Measurements from ENCODE around the gene PRSS2. TPM values are rescaled to one million over a fixed set of nuclear protein-coding genes. Genes with fewer than 3 reads are reported as not detected.
"Not testable (repeated sequence)": the region's sequence is repeated elsewhere in the genome, so short reads cannot be mapped to it uniquely, and the experiment has no call there.

The PRSS2 gene
- total RNA-seq, 4 donors from 2014 or later: not detected

- TF ChIP-seq POLR2A (IDR thresholded peaks at IDR 0.05): no peak
- TF ChIP-seq POLR2AphosphoS5 (IDR thresholded peaks at IDR 0.05): no peak
- no peak for TF ChIP-seq EP300 (IDR thresholded peaks at IDR 0.05; ENCODE audit: low read depth)
- no peaks in the 10 kb centered on the region for H3K36me3 ChIP-seq
- in situ Hi-C loops (cut with MboI; ENCODE audit: low pct_ligation_motif_present in 1 of 4, low pct_unique_long_range_greater_than_20kb in 1 of 4, low sequenced_read_pairs in 3 of 4) (no loop called here), intact Hi-C loops (cut with DNase I; ENCODE audit: low total_unique reads) (no loop called here)
- H3K9me3 ChIP-seq: no peaks in the 10 kb centered on the region
- no peaks in the 10 kb centered on the region for H3K4me1 ChIP-seq
- H3K4me3 ChIP-seq: no peak overlapping the region
- WGBS, 2 donors (ENCODE audit: low coverage in 1 of 2): 37 to 72% methylated on average over 3 of the region's 3 CpGs
- H3K27me3 ChIP-seq: no peaks in the 10 kb centered on the region
- H3K27ac ChIP-seq: no peak overlapping the region
- DNase-seq: no peak
Measured at GRCh38 chr7:142752376-142753225, 18.2 kb upstream of the PRSS2 start.

GRCh38 chr7:142753366-142753765 is 17.4 kb upstream of the PRSS2 start:
- intact Hi-C loops (cut with DNase I; ENCODE audit: low total_unique reads): no loop called here
- in situ Hi-C loops (cut with MboI; ENCODE audit: low pct_ligation_motif_present in 1 of 4, low pct_unique_long_range_greater_than_20kb in 1 of 4, low sequenced_read_pairs in 3 of 4): no loop called here
- no peak overlapping the region for H3K27ac ChIP-seq

GRCh38 chr7:142753925-142754491 is 16.8 kb upstream of the PRSS2 start:
- H3K27ac ChIP-seq; in situ Hi-C loops (cut with MboI; ENCODE audit: low pct_ligation_motif_present in 1 of 4, low pct_unique_long_range_greater_than_20kb in 1 of 4, low sequenced_read_pairs in 3 of 4); H3K27me3 ChIP-seq; H3K9me3 ChIP-seq; H3K36me3 ChIP-seq; intact Hi-C loops (cut with DNase I; ENCODE audit: low total_unique reads); DNase-seq; H3K4me3 ChIP-seq; H3K4me1 ChIP-seq: not testable (repeated sequence)
- 0 to 64% methylated on average over 1 to 5 of the region's 5 CpGs for WGBS, 2 donors (ENCODE audit: low coverage in 1 of 2)

More at GRCh38 chr7:142753366-142753765, 17.4 kb upstream of the PRSS2 start:
- no peaks in the 10 kb centered on the region for H3K36me3 ChIP-seq
- no peaks in the 10 kb centered on the region for H3K27me3 ChIP-seq
- TF ChIP-seq POLR2AphosphoS5 (IDR thresholded peaks at IDR 0.05) (no peak), EP300 (IDR thresholded peaks at IDR 0.05; ENCODE audit: low read depth) (no peak), POLR2A (IDR thresholded peaks at IDR 0.05) (no peak), CTCF (IDR thresholded peaks at IDR 0.05) (no peak)
- no peaks in the 10 kb centered on the region for H3K9me3 ChIP-seq
- DNase-seq: no peak
- no peak overlapping the region for H3K4me3 ChIP-seq
- 73 to 80% methylated on average over 1 to 8 of the region's 8 CpGs for WGBS, 2 donors (ENCODE audit: low coverage in 1 of 2)
- no peaks in the 10 kb centered on the region for H3K4me1 ChIP-seq

GRCh38 chr7:142754681-142755575 is 15.8 kb upstream of the PRSS2 start:
- WGBS, 2 donors (ENCODE audit: low coverage in 1 of 2): 68 to 76% methylated on average over 3 to 10 of the region's 10 CpGs
- TF ChIP-seq EP300 (IDR thresholded peaks at IDR 0.05; ENCODE audit: low read depth): no peak
- no peak for TF ChIP-seq POLR2AphosphoS5 (IDR thresholded peaks at IDR 0.05)
- no peak for TF ChIP-seq POLR2A (IDR thresholded peaks at IDR 0.05)
- TF ChIP-seq CTCF (IDR thresholded peaks at IDR 0.05): no peak
- Histone ChIP-seq H3K4me3 (no peak overlapping the region), H3K27ac (no peak overlapping the region), H3K4me1 (no peaks in the 10 kb centered on the region), H3K9me3 (no peaks in the 10 kb centered on the region), H3K36me3 (no peaks in the 10 kb centered on the region), H3K27me3 (no peaks in the 10 kb centered on the region)
- intact Hi-C loops (cut with DNase I; ENCODE audit: low total_unique reads): no loop called here
- DNase-seq: no peak
- in situ Hi-C loops (cut with MboI; ENCODE audit: low pct_ligation_motif_present in 1 of 4, low pct_unique_long_range_greater_than_20kb in 1 of 4, low sequenced_read_pairs in 3 of 4): no loop called here

- 69% methylated on average over 3 of the region's 3 CpGs; no CpG with 5 or more reads in 1 of the 2 donors for WGBS, 2 donors (ENCODE audit: low coverage in 1 of 2)
- intact Hi-C loops (cut with DNase I; ENCODE audit: low total_unique reads); in situ Hi-C loops (cut with MboI; ENCODE audit: low pct_ligation_motif_present in 1 of 4, low pct_unique_long_range_greater_than_20kb in 1 of 4, low sequenced_read_pairs in 3 of 4); H3K27me3 ChIP-seq; H3K4me3 ChIP-seq; H3K9me3 ChIP-seq; H3K36me3 ChIP-seq; H3K4me1 ChIP-seq; H3K27ac ChIP-seq; DNase-seq: not testable (repeated sequence)
Measured at GRCh38 chr7:142758312-142758711, 12.5 kb upstream of the PRSS2 start.

Measured in transverse colon (tissue), 4 donors.